K562 (cell line): ENCODE data around the gene IFITM2. TPM values are rescaled to one million over a fixed set of nuclear protein-coding genes. Genes with fewer than 3 reads are reported as not detected.

ENCODE experiments used
- ATAC-seq: fragments of 200-7000 bp; cut with Tn5 transposase; 3 replicates; pipeline ENCODE4 v1.9.1; 2020; ENCODE audit warnings: moderate library complexity
- BruUV-seq: library from RNA; stranded (reverse); fragments of 400-500 nt; replicated peaks from 2 replicates; lab custom pipeline; 2021; lab: Mats Ljungman, UMichigan
- CTCF ChIA-PET: fragments of 300-600 bp; formaldehyde crosslinking; extraction: SDS; loops from one replicate; lab custom pipeline; 2021; ENCODE audit warnings: low intra/inter-chr PET ratio; lab: Yijun Ruan, JAX
- POLR2A ChIA-PET: fragments of 300-600, 350-650 bp; sonication (Branson Sonifier 250); formaldehyde crosslinking; extraction: SDS; loops from one replicate; lab custom pipeline; 2021; ENCODE audit warnings: antibody characterized with exemption, inconsistent platforms; lab: Yijun Ruan, JAX
- DNase-seq, 4 experiments: peaks; one replicate each; pipeline versions ENCODE4 v3.0.0 to v3.0.0-alpha.2; 2011 to 2018; ENCODE audit warnings: low spot score in 3 of 4, mixed read lengths in 3 of 4; ENCODE audit errors: extremely low read depth in 1 of 4
- FAIRE-seq: peaks from 2 replicates; lab custom pipeline; 2011; peaks lifted over from hg19 to GRCh38; lab: Jason Lieb, UNC
- H2AFZ ChIP-seq: 2 replicates; pipeline ENCODE4 v1.6.0; 2011; ENCODE audit warnings: low read depth, low read length, control low read depth, inconsistent platforms
- H3K27ac ChIP-seq: fragments of 200-600 bp; 3 replicates; pipeline ENCODE4 v1.8.0; 2011; ENCODE audit warnings: low read depth, mild to moderate bottlenecking, control low read depth, inconsistent platforms, low read length, moderate library complexity, mixed read lengths; ENCODE audit errors: extremely low read depth
- H3K27me3 ChIP-seq, 2 experiments: fragments of 300-600 bp in 1 of 2; 2 replicates in 1 of 2; 3 replicates in 1 of 2; pipeline versions ENCODE4 v1.6.0 to v1.8.0; 2011; ENCODE audit warnings: inconsistent platforms in 2 of 2, low read length in 2 of 2, mild to moderate bottlenecking in 1 of 2, mixed read lengths in 1 of 2, moderate library complexity in 1 of 2; ENCODE audit not compliant: control insufficient read depth in 2 of 2, insufficient read depth in 2 of 2
- H3K36me3 ChIP-seq: fragments of 300-600 bp; 3 replicates; pipeline ENCODE4 v1.8.0; 2011; ENCODE audit warnings: mild to moderate bottlenecking, low read length, inconsistent platforms; ENCODE audit not compliant: control insufficient read depth, insufficient read depth
- H3K4me1 ChIP-seq, 2 experiments: fragments of 200-600 bp in 1 of 2; replicated peaks in 1 of 2; 2 replicates in 1 of 2; 3 replicates in 1 of 2; pipeline versions ENCODE4 v1.5.1 to v1.8.0; 2011; ENCODE audit warnings: inconsistent platforms in 2 of 2, low read length in 2 of 2, mild to moderate bottlenecking in 1 of 2, mixed read lengths in 1 of 2, moderate library complexity in 1 of 2; ENCODE audit not compliant: control insufficient read depth in 2 of 2, insufficient read depth in 2 of 2
- H3K4me2 ChIP-seq: 2 replicates; pipeline ENCODE4 v1.6.1; 2011; ENCODE audit warnings: low read length, control low read depth, inconsistent platforms, mixed read lengths; ENCODE audit not compliant: insufficient read depth
- H3K4me3 ChIP-seq: fragments of 200-600 bp; sonication (generic), shearing (Covaris generic); 2 replicates; pipeline ENCODE4 v1.5.1; 2016; ENCODE audit warnings: control low read depth, inconsistent platforms
- H3K79me2 ChIP-seq: fragments of 200-600 bp; 3 replicates; pipeline ENCODE4 v1.8.0; 2011; ENCODE audit warnings: low read length, inconsistent platforms; ENCODE audit not compliant: control insufficient read depth, insufficient read depth
- H3K9ac ChIP-seq, 2 experiments: 2 replicates each; pipeline versions ENCODE4 v1.6.0 to v1.6.1; 2011; ENCODE audit warnings: low read depth in 2 of 2, low read length in 2 of 2, control low read depth in 1 of 2, inconsistent platforms in 1 of 2, mild to moderate bottlenecking in 1 of 2, mixed read lengths in 1 of 2; ENCODE audit not compliant: insufficient read depth in 1 of 2
- H3K9me1 ChIP-seq: one replicate; pipeline ENCODE4 v1.6.0; 2011; ENCODE audit warnings: inconsistent platforms, mild to moderate bottlenecking, low read length, moderate library complexity; ENCODE audit not compliant: control insufficient read depth, insufficient read depth
- H3K9me3 ChIP-seq: replicated peaks from 2 replicates; pipeline ENCODE4 v1.5.1; 2011; ENCODE audit warnings: low read depth, low read length, inconsistent platforms; ENCODE audit not compliant: control insufficient read depth, insufficient read depth
- H4K20me1 ChIP-seq: replicated peaks from 2 replicates; pipeline ENCODE4 v1.6.1; 2011; ENCODE audit warnings: low read length, inconsistent platforms, mixed read lengths; ENCODE audit not compliant: control insufficient read depth, insufficient read depth
- ARID3B ChIP-seq: fragments of 250-450 bp; sonication (Bioruptor Pico); IDR thresholded peaks from 2 replicates; pipeline ENCODE4 v1.4.0; 2020; ENCODE audit warnings: borderline replicate concordance
- FOS ChIP-seq: IDR thresholded peaks from 3 replicates; pipeline ENCODE4 v1.6.1; 2011; ENCODE audit not compliant: insufficient read length; ENCODE audit errors: extremely low read depth
- IFI16 ChIP-seq: fragments of 250-450 bp; sonication (Bioruptor Pico); IDR thresholded peaks from 2 replicates; pipeline ENCODE4 v2.1.2; 2022; ENCODE audit warnings: mild to moderate bottlenecking, inconsistent platforms
- KDM5B ChIP-seq: fragments of 200-600 bp; sonication (generic); IDR thresholded peaks from 2 replicates; pipeline ENCODE4 v1.6.1; 2012; ENCODE audit warnings: low read depth, mild to moderate bottlenecking, moderate library complexity, low read length, control low read depth, inconsistent platforms; ENCODE audit not compliant: insufficient replicate concordance
- MAFF ChIP-seq: IDR thresholded peaks from 2 replicates; pipeline ENCODE4 v1.6.1; 2012; ENCODE audit warnings: low read length, improper control_type of control experiment
- MXD1 ChIP-seq: fragments of 250-450 bp; sonication (Bioruptor Pico); IDR thresholded peaks from 2 replicates; pipeline ENCODE4 v1.8.0; 2021; ENCODE audit warnings: borderline replicate concordance, mild to moderate bottlenecking, moderate library complexity; ENCODE audit not compliant: poor library complexity, severe bottlenecking
- NEUROD1 ChIP-seq: fragments of 150-350 bp; IDR thresholded peaks from 2 replicates; pipeline ENCODE4 v1.6.1; 2014; ENCODE audit warnings: borderline replicate concordance, low read length, low read depth; ENCODE audit not compliant: partially characterized antibody
- POLR2G ChIP-seq: fragments of 200-400 bp; formaldehyde crosslinking; IDR thresholded peaks from 2 replicates; pipeline ENCODE4 v1.6.1; 2017; ENCODE audit warnings: low read depth, mild to moderate bottlenecking, antibody characterized with exemption, low read length, moderate library complexity
- POLR3A ChIP-seq: IDR thresholded peaks from 2 replicates; pipeline ENCODE4 v1.6.1; 2011; ENCODE audit warnings: borderline replicate concordance, mild to moderate bottlenecking, moderate library complexity; ENCODE audit not compliant: insufficient read length, insufficient read depth; ENCODE audit errors: extremely low read depth
- RCOR1 ChIP-seq, 2 experiments: IDR thresholded peaks; 2 replicates each; pipeline ENCODE4 v1.6.1; 2012; ENCODE audit warnings: low read depth in 2 of 2, low read length in 2 of 2, borderline replicate concordance in 1 of 2, improper control_type of control experiment in 1 of 2
- SMARCA5 ChIP-seq: fragments of 450-650 bp; IDR thresholded peaks from 2 replicates; pipeline ENCODE4 v1.6.1; 2016
- SUPT5H ChIP-seq: fragments of 450-650 bp; IDR thresholded peaks from 2 replicates; pipeline ENCODE4 v1.6.1; 2016
- U2AF1 ChIP-seq: fragments of 200-400 bp; formaldehyde crosslinking; optimal IDR thresholded peaks from 2 replicates; pipeline ENCODE3; 2017; ENCODE audit warnings: mild to moderate bottlenecking, low read depth, low read length, moderate library complexity
- USF1 ChIP-seq: sonication (generic); formaldehyde crosslinking; IDR thresholded peaks from 2 replicates; pipeline ENCODE4 v1.9.0; 2022; ENCODE audit warnings: mild to moderate bottlenecking, missing genetic modification reagents
- ZEB2 ChIP-seq: fragments of 450-650 bp; IDR thresholded peaks from 2 replicates; pipeline ENCODE4 v1.6.1; 2016
- ZFX ChIP-seq: sonication (generic); formaldehyde crosslinking; IDR thresholded peaks from 2 replicates; pipeline ENCODE4 v1.8.0; 2022; ENCODE audit warnings: mild to moderate bottlenecking, missing genetic modification reagents, moderate library complexity
- ZNF551 ChIP-seq: fragments of 250-450 bp; sonication (Bioruptor Pico); IDR thresholded peaks from 2 replicates; pipeline ENCODE4 v1.5.0; 2021; ENCODE audit warnings: mild to moderate bottlenecking, moderate library complexity
- ZNF586 ChIP-seq: fragments of 450-650 bp; formaldehyde crosslinking; conservative IDR thresholded peaks from 2 replicates; pipeline ENCODE4 v1.4.0; 2020; ENCODE audit warnings: mild to moderate bottlenecking, moderate library complexity
- ZNF77 ChIP-seq: fragments of 250-450 bp; sonication (Bioruptor Pico); IDR thresholded peaks from 2 replicates; pipeline ENCODE4 v1.5.0; 2020
- WGBS: fragments of 100-300 bp; shearing (Covaris generic); methylation state at CpG from one replicate; pipeline ENCODE4 v1.1.6; 2016; ENCODE audit warnings: low coverage, mixed read lengths; ENCODE audit not compliant: insufficient coverage; ENCODE audit errors: missing lambda C conversion rate; 5-methylcytosine and 5-hydroxymethylcytosine counted together
- in situ Hi-C: fragments of 300-500 bp; cut with MboI; formaldehyde crosslinking; loops from 4 replicates; pipeline ENCODE4 v1.15.0; 2018; ENCODE audit warnings: inconsistent platforms, mixed read lengths
- intact Hi-C: fragments of 100-400 bp; cut with micrococcal nuclease; formaldehyde crosslinking; loops from 2 replicates; pipeline ENCODE4 v1.14.2; 2022
- polyA plus RNA-seq, 8 experiments: library from polyadenylated mRNA; depleted of rRNA in 4 of 8; stranded (reverse) in 5 of 8; unstranded in 3 of 8; fragments of >200 nt; fragmentation: Nextera tagmentation in 2 of 8; fragmentation: Illumina TruSeq in 1 of 8; extraction: Ambion mirVana in 2 of 8; extraction: Trizol in 1 of 8; gene quantifications; 2 replicates each; pipeline versions ENCODE4 v1.2.1 to v1.2.3, GENCODE V29; 2011 to 2014; ENCODE audit warnings: inconsistent platforms in 1 of 8, missing spikeins in 1 of 8
- total RNA-seq, 7 experiments: library from RNA; depleted of rRNA in 6 of 7; stranded (reverse); fragments of >200 nt in 6 of 7; fragmentation: Illumina TruSeq in 2 of 7; extraction: Trizol in 2 of 7; gene quantifications; 2 replicates each; pipeline versions ENCODE4 v1.2.1 to v1.2.3, GENCODE V29; 2011 to 2021; ENCODE audit warnings: low replicate concordance in 1 of 7

IFITM2 gene
- total and polyA plus RNA-seq, 9 of the 15 experiments (the other 6 are each of a cell fraction or from before 2014, with no cell fraction given) = 52.8 to 4,872 (median 356) TPM

GRCh38 chr11:289712-290620 lies 17.6 kb upstream of the IFITM2 start:
- ATAC-seq (no peak), DNase-seq (no peak), FAIRE-seq (no peak)
- intact Hi-C loops (no loop called here), in situ Hi-C loops (no loop called here)
- 77% methylated on average over 40 of the region's 48 CpGs for WGBS
- Histone ChIP-seq H3K9ac (peak overlapping the region; percentile 55 to 94), H3K9me1 (no peaks in the 10 kb centered on the region), H4K20me1 (no peaks in the 10 kb centered on the region), H3K9me3 (no peaks in the 10 kb centered on the region), H3K4me2 (peak overlapping the region; percentile 66), H3K4me3 (peak overlapping the region; percentile 58), H3K36me3 (peaks cover 54% of the 10 kb centered on the region; the same call in 2 of the 3 replicates), H3K79me2 (peaks cover 37% of the 10 kb centered on the region), H3K27ac (peak overlapping the region; percentile 43; the same call in 2 of the 3 replicates), H3K4me1 (peaks cover 13 to 90% of the 10 kb centered on the region in 2 experiments; a peak in 4 of 5 replicates), H3K27me3 (no peaks in the 10 kb centered on the region), H2AFZ (no peak overlapping the region)
- ChIA-PET POLR2A (interaction anchor here (0.7 to 1.7 kb wide), 4 partner anchors 8 to 83 kb away, joined by 3 to 5 read pairs (median 4); partner anchors contain the start of genes BET1L and RIC8A), CTCF (interaction anchor here (0.7 kb wide), 1 partner anchor 40 kb away, joined by 3 read pairs; no protein-coding TSS in a partner anchor)
- BruUV-seq = TSS peak; percentile 35
- TF ChIP-seq ZEB2 (no peak), ZNF551 (CRISPR knock-in tag) (no peak), MAFF (no peak), SUPT5H (no peak), IFI16 (CRISPR knock-in tag) (no peak), SMARCA5 (no peak), ZNF77 (CRISPR knock-in tag) (no peak), ARID3B (CRISPR knock-in tag) (no peak), FOS (no peak), POLR2G (peak; percentile 21; the same call in 1 of the 2 replicates), U2AF1 (no peak), ZNF586 (CRISPR knock-in tag) (no peak), KDM5B (no peak), RCOR1 (IDR thresholded peaks at IDR 0.05; ENCODE audit: borderline replicate concordance in 1 of 2, low read depth in 2 of 2, low read length in 2 of 2) (no peak), ZFX (CRISPR knock-in tag) (peak; percentile 34; the same call in 1 of the 2 replicates), NEUROD1 (no peak), USF1 (CRISPR knock-in tag) (0 out of 2 replicates have a peak, but pooled peaks have one; percentile 10), POLR3A (no peak), MXD1 (CRISPR knock-in tag) (no peak)
